ENCODE data around the gene RHEBL1. TPM values are rescaled to one million over a fixed set of nuclear protein-coding genes. Genes with fewer than 3 reads are reported as not detected.

RHEBL1 gene
- total and polyA plus RNA-seq, 4 donors, result 0.29 to 1.2 (median 0.36) TPM; not detected in 1

GRCh38 chr12:49055978-49056754, 13.6 kb downstream of the RHEBL1 start:
- no peaks in the 10 kb centered on the region for H3K9me3 ChIP-seq (ENCODE audit: control insufficient read depth in 4 of 4, low read length in 3 of 4)
- peaks cover 13 to 34% (median 23%) of the 10 kb centered on the region in 4 donors for H3K36me3 ChIP-seq (ENCODE audit: control insufficient read depth in 4 of 4, insufficient read depth in 3 of 4, low read depth in 1 of 4, low read length in 3 of 4)
- peak; percentile 50 for DNase-seq (ENCODE audit: low spot score)
- H3K4me1 ChIP-seq (ENCODE audit: control insufficient read depth in 4 of 4, insufficient read depth in 4 of 4, low read length in 3 of 4), result peaks cover 11 to 52% (median 45%) of the 10 kb centered on the region in 4 donors
- WGBS, result 55% methylated on average over 7 of the region's 7 CpGs
- TF ChIP-seq GABPA (IDR thresholded peaks at IDR 0.05 in 1 of 2, conservative IDR thresholded peaks at IDR 0.05 in 1 of 2) (peak in 1 of 2 donors; percentile 67), HNF4G (IDR thresholded peaks at IDR 0.05) (peak; percentile 7), JUND (IDR thresholded peaks at IDR 0.05) (no peak), EGR1 (IDR thresholded peaks at IDR 0.05; ENCODE audit: low read depth in 2 of 2) (no peak), NR2F2 (IDR thresholded peaks at IDR 0.05) (no peak), RAD21 (IDR thresholded peaks at IDR 0.05) (no peak), RXRA (IDR thresholded peaks at IDR 0.05) (peak in 1 of 2 donors; percentile 30), SP1 (IDR thresholded peaks at IDR 0.05) (peak; percentile 29), HNF4A (conservative IDR thresholded peaks at IDR 0.05) (peak in 1 of 2 donors; percentile 43), YY1 (IDR thresholded peaks at IDR 0.05) (no peak)
- TF ChIP-seq, protein P1, sequence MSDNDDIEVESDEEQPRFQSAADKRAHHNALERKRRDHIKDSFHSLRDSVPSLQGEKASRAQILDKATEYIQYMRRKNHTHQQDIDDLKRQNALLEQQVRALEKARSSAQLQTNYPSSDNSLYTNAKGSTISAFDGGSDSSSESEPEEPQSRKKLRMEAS (IDR thresholded peaks at IDR 0.05), result no peak
- peak overlapping the region in 1 of 2 donors; percentile 12 for H3K9ac ChIP-seq (ENCODE audit: low read depth in 1 of 2, low read length in 2 of 2)
- H3K27me3 ChIP-seq (ENCODE audit: control insufficient read depth in 4 of 4, insufficient read depth in 4 of 4, low read length in 3 of 4), result no peaks in the 10 kb centered on the region
- H3K27ac ChIP-seq (ENCODE audit: low read depth in 1 of 2, low read length in 2 of 2), result peak overlapping the region in 1 of 2 donors; percentile 35
- H3K4me3 ChIP-seq (ENCODE audit: low read depth in 1 of 3, low read length in 3 of 3), result no peak overlapping the region

DNA sequence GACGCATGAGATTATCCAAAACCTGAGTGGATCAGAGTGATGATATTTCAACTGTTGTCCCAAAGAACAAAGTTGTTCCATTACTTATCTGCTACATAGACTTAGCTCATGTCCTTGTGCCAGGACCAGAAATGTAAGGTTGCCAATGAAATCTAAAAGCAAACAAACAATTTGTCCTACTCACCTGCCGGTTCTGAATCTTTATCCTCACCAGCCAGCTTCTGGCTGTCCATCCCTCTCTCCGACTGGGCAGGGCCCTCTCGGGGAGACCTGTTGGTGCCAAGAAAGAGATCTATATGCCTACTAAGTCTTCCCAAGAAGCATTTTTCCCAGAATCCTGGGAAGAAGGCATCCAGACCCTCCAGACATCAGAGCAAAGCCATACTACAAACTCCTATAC, 14.7 kb downstream of the RHEBL1 start:
- no peak overlapping the region for H3K4me3 ChIP-seq (ENCODE audit: low read depth in 1 of 3, low read length in 3 of 3)
- TF ChIP-seq, protein P2, sequence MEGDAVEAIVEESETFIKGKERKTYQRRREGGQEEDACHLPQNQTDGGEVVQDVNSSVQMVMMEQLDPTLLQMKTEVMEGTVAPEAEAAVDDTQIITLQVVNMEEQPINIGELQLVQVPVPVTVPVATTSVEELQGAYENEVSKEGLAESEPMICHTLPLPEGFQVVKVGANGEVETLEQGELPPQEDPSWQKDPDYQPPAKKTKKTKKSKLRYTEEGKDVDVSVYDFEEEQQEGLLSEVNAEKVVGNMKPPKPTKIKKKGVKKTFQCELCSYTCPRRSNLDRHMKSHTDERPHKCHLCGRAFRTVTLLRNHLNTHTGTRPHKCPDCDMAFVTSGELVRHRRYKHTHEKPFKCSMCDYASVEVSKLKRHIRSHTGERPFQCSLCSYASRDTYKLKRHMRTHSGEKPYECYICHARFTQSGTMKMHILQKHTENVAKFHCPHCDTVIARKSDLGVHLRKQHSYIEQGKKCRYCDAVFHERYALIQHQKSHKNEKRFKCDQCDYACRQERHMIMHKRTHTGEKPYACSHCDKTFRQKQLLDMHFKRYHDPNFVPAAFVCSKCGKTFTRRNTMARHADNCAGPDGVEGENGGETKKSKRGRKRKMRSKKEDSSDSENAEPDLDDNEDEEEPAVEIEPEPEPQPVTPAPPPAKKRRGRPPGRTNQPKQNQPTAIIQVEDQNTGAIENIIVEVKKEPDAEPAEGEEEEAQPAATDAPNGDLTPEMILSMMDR (IDR thresholded peaks at IDR 0.05; ENCODE audit: low read depth, low read length, missing input control), result no peak
- no peak for TF ChIP-seq FOXA1 (IDR thresholded peaks at IDR 0.05)
- TF ChIP-seq SP1 (IDR thresholded peaks at IDR 0.05), result peak; percentile 15
- TF ChIP-seq HNF4A (conservative IDR thresholded peaks at IDR 0.05), result no peak
- no peak for TF ChIP-seq FOXA2 (IDR thresholded peaks at IDR 0.05)
- no peak for TF ChIP-seq JUND (IDR thresholded peaks at IDR 0.05)
- no peak for TF ChIP-seq GABPA (IDR thresholded peaks at IDR 0.05 in 1 of 2, conservative IDR thresholded peaks at IDR 0.05 in 1 of 2)
- no peak for TF ChIP-seq EGR1 (IDR thresholded peaks at IDR 0.05; ENCODE audit: low read depth in 2 of 2)
- TF ChIP-seq, protein P1 (IDR thresholded peaks at IDR 0.05), result no peak

GRCh38 chr12:49054524-49054923, 15.3 kb downstream of the RHEBL1 start:
- peaks cover 11 to 49% (median 41%) of the 10 kb centered on the region in 4 donors for H3K4me1 ChIP-seq (ENCODE audit: control insufficient read depth in 4 of 4, insufficient read depth in 4 of 4, low read length in 3 of 4)
- WGBS, result 97% methylated on average over 10 of the region's 10 CpGs
- no peaks in the 10 kb centered on the region for H3K9me3 ChIP-seq (ENCODE audit: control insufficient read depth in 4 of 4, low read length in 3 of 4)
- peaks cover 25 to 49% (median 36%) of the 10 kb centered on the region in 4 donors for H3K36me3 ChIP-seq (ENCODE audit: control insufficient read depth in 4 of 4, insufficient read depth in 3 of 4, low read depth in 1 of 4, low read length in 3 of 4)
- no peaks in the 10 kb centered on the region for H3K27me3 ChIP-seq (ENCODE audit: control insufficient read depth in 4 of 4, insufficient read depth in 4 of 4, low read length in 3 of 4)
- DNase-seq (ENCODE audit: low spot score), result no peak
- H3K4me3 ChIP-seq (ENCODE audit: low read depth in 1 of 3, low read length in 3 of 3), result no peak overlapping the region
- no peak overlapping the region for H3K9ac ChIP-seq (ENCODE audit: low read depth in 1 of 2, low read length in 2 of 2)
- H3K27ac ChIP-seq (ENCODE audit: low read depth in 1 of 2, low read length in 2 of 2), result no peak overlapping the region
- TF ChIP-seq HNF4G (IDR thresholded peaks at IDR 0.05), result no peak
- no peak for TF ChIP-seq EGR1 (IDR thresholded peaks at IDR 0.05; ENCODE audit: low read depth in 2 of 2)
- TF ChIP-seq YY1 (IDR thresholded peaks at IDR 0.05), result no peak
- TF ChIP-seq JUND (IDR thresholded peaks at IDR 0.05), result no peak
- no peak for TF ChIP-seq FOXA1 (IDR thresholded peaks at IDR 0.05)
- TF ChIP-seq HNF4A (conservative IDR thresholded peaks at IDR 0.05), result no peak
- no peak for TF ChIP-seq ZBTB33 (IDR thresholded peaks at IDR 0.05)
- TF ChIP-seq FOXA2 (IDR thresholded peaks at IDR 0.05), result no peak
- no peak for TF ChIP-seq REST (IDR thresholded peaks at IDR 0.05)
- TF ChIP-seq RXRA (IDR thresholded peaks at IDR 0.05), result no peak
- TF ChIP-seq TAF1 (conservative IDR thresholded peaks at IDR 0.05), result no peak

More for the DNA sequence above, 14.7 kb downstream of the RHEBL1 start:
- Histone ChIP-seq H3K9ac (ENCODE audit: low read depth in 1 of 2, low read length in 2 of 2) (no peak overlapping the region), H3K9me3 (ENCODE audit: control insufficient read depth in 4 of 4, low read length in 3 of 4) (no peaks in the 10 kb centered on the region), H3K27me3 (ENCODE audit: control insufficient read depth in 4 of 4, insufficient read depth in 4 of 4, low read length in 3 of 4) (no peaks in the 10 kb centered on the region), H3K36me3 (ENCODE audit: control insufficient read depth in 4 of 4, insufficient read depth in 3 of 4, low read depth in 1 of 4, low read length in 3 of 4) (peaks cover 23 to 45% (median 31%) of the 10 kb centered on the region in 4 donors), H3K27ac (ENCODE audit: low read depth in 1 of 2, low read length in 2 of 2) (no peak overlapping the region), H3K4me1 (ENCODE audit: control insufficient read depth in 4 of 4, insufficient read depth in 4 of 4, low read length in 3 of 4) (peaks cover 11 to 49% (median 41%) of the 10 kb centered on the region in 4 donors)
- no peak for DNase-seq (ENCODE audit: low spot score)
- 35% methylated on average over 4 of the region's 4 CpGs for WGBS
